ENCODE measurements around the gene KCNA10.

- TF ChIP-seq CTCF (IDR thresholded peaks at IDR 0.05) (no peak), POLR2A (IDR thresholded peaks at IDR 0.05) (no peak)
Observed at GRCh38 chr1:110520827-110521226, 1.9 kb upstream of the KCNA10 start.
